HG02763 (cell line): Measurements from ENCODE around the gene RTTN.
A peak's percentile ranks its signal among the peaks of the same experiment; 100 is the strongest.

Experiments used
- ATAC-seq: cut with Tn5 transposase; IDR thresholded peaks from one replicate; pipeline ENCODE4 v1.9.1; 2021; ENCODE audit warnings: mild to moderate bottlenecking, moderate library complexity; ENCODE audit not compliant: unreplicated experiment

The RTTN gene

DNA sequence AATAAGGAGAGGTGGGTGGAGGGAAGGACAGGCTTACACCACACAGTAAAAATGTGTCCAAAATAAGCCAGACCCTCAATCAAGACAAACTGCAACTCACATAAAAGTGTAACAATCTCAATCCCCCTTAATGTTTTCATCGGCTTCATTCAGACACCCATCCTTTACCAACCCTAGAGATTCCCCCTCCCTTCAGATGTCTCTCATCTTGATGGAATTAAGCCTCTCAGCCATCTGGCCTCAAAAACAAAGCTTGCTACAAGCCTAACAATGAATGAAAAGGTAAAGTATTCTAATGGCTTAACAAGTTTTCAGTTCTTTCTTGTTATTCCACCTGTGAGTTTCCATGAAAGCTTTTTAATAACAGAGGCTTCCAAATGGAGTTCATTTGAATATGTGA lies 5.2 kb downstream of the RTTN start:
- ATAC-seq = no peak

DNA sequence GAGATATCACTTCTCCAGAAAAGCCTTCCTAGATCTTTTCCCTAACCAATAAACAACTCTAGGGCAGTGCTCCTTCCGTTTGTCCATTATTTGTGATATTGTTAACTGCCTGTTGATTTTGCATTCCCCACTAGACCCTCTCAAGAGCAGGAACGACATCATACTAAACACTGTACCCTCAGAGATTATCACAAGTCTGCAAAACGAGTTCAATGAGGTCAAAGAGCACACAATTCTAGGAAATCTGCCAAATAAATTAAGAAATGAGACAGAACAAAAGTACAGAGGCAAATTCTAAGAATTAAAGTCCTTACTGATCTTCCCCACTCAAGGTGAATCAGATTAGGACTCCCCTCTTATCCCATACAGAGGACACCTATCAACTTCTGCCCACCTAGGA lies 7.6 kb downstream of the RTTN start:
- ATAC-seq = no peak

DNA sequence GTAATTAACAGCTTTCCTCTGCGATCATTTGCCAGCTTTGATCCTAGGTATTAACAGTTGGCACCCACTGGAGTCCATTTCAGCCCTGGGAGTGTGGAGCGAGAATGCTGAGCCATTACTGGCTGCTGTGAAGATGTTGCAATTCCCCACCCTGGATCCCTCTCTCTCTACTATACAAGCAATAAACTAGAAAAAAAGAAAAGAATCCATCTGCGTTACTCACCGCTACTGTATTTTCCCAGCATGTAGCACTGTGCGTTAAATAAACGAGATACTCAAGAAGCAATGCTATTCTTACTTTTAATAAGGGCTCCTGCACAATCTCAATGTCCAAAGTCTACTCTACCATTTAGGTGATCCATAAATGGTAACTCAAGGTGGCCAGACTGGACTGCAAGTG lies 8.5 kb downstream of the RTTN start:
- no peak for ATAC-seq

DNA sequence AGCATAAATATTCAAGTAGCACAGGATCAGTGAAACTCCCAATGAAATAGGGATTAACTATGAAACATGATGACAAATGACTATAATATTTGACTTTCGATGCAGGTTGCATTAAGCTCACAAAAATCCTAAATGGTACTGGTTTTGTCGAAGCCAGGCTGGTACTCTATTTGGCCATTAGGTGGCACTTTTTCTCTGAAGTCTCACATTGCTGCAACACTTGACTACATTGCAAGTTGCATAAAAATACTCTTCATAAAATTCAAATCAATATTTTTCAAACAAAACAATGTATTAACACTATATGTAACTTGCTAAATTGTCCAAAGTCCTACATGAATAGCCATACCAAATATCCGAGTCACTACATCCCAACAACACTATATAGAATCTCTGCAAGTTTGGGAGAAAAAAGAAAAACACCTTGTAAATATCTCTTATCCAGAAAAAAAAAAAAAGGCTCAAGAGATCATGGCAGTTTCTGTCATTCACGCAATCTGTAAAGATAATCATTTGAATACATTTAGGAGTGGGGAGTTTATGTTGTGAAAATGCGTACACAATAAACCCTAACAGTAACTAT lies 9.5 kb downstream of the RTTN start:
- ATAC-seq = no peak

DNA sequence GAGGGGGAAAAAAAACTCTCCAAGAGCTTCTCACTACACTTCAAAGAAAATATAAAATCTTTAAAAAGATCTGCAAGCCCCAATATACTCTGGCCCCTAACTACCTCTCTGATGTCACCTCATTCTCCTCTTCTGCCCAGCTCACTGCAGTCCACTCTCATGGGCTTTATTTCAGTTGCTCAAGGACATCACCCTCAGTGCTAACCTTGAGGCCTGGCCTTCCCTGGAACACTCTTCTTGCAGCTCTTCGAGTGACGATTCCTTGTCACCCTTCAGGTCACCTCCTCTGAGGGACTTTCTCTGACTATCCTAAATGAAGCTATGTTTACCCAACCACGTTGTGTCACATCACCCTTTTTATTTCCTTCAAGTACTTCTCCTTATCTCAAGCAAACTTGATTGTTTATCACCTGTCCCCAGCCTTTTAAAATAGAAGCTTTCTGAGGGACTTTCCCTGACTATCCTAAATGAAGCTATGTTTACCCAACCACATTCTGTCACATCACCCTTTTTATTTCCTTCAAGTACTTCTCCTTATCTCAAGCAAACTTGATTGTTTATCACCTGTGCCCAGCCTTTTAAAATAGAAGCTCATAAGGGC lies 10.4 kb downstream of the RTTN start:
- peak; percentile 41 for ATAC-seq

DNA sequence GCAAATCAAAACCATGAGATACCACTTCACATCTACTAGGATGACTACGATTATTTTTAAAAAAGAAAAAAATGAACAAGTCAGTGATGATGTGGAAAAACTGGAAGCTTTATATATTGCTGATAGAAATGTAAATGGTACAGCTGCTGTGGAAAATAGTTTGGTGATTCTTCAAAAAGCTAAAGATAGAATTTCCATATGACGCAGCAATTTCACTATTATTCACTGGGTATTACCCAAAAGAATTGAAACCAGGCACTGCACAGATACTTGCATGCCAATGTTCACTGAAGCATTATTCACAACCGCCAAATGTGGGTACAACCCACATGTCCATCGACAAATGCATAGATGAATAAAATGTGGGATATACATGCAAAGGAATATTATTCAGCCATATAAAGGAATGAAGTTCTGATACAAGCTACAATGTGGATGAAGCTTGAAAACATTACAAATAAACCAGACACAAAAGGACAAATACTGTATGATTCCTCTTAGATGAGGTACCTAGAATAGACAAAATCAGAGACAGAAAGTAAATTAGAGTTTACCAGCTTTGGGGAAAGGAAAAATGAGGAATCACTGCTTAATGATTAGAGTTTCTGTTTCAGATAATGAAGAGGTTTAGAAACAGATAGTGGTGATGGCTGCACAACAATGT lies 11.1 kb downstream of the RTTN start:
- peak; percentile 83 for ATAC-seq

DNA sequence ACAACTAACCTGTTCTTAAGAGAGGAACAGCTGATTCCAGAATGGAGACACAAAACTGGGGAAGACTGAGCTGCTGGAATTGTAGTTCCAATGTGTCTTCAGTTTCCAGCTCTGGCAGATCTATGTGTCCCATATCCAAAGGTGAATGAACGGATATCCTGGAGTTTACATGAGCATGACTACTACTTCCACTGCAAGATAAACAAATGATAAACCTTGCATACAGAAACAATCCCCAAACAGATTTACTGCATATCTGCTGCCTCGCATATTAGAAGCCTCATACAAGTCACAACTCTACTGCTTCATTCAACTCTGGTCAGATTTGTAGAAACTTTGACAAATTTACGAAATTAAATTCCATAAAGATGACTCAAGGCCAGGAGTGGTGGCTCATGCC lies 15.0 kb downstream of the RTTN start:
- no peak for ATAC-seq

DNA sequence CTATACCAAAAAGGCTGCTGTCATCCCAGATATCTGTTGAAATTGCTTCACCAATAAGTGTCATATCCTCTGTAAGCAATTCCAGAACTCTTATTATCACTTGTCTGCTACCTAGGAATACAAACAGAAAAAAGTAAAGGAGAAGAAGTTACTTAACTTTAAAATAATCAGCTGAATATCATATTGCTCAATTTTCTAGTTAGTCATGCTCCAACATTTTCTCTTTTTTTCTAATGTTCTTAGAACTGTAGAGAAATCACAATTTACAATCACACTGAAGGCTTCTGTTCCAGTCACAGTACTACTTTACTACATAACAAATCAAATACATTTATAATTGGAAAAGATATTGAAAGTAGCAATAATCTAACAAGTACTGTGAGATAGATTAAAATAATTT lies 17.4 kb downstream of the RTTN start:
- ATAC-seq = no peak

DNA sequence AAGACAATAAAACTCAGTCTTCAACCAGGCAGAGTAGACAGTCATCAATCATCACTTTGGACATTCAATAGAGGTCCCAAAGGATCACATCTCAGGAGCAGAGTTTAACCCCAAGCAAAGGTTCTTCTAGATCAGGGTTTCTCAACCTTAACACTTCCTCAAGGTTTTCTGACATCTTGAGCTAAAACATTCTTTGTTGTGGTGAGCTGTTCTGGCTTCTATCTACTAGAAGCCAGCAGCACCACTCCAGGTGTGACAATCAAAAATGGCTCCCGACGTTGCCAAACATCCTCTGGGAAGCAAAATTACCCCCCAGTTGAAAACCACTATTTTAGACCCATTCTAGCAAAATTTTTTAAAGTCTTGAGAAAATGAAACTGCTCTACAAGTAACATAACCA lies 22.0 kb downstream of the RTTN start:
- ATAC-seq = no peak

DNA sequence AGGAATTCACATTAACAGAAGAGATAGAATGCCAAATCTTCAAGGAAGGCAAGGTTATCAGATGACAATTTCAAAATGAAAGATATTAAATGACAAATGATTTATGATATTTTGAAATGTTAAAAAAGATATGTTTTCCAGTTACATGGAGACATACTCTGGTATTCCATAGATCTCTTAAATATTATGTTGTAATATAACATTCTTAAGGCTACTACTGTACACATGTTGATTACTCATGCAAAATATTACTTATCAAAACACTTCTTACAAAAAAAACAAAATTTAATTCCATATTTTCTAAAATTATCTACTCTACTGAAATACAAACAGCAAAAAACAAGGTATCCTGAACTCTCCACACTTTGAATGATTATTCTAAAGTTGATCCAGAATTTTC lies 22.9 kb downstream of the RTTN start:
- no peak for ATAC-seq

DNA sequence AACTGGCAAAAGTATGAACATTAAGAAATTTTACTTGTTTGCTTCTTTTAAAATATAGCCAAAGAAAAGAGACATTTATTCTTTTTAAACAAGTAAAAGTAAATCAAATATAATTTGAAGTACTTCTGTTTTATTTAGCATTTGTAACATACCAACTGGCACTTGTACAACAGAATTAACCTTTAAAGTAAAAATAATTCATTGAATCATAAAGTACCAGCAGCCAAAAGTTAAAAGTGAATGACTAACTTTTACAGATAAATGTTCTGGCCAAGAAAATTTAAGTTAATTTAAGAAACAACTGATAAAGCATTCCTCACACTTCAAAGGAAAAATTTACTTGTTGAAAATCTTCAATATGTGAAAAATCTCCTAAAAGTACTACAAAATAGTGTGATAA lies 23.8 kb downstream of the RTTN start:
- ATAC-seq = no peak

DNA sequence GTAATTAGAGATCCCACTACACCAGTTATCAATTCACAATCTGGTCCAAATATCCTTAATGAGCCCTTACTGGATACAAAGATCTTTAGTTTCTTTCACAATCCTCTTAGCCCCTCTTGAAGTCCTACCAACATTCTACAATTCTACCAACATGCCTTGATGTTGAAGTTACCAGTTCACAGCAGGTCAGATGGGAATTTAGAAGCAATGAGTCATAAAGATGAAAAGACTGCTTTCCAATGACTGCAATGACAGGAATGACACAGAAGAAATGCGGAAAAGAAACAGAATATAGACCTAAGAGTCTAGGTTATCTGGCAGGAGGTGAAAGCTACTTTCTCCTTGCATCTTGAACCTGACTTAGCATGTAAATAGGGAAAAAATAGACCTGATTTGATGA lies 24.5 kb downstream of the RTTN start:
- ATAC-seq = no peak

DNA sequence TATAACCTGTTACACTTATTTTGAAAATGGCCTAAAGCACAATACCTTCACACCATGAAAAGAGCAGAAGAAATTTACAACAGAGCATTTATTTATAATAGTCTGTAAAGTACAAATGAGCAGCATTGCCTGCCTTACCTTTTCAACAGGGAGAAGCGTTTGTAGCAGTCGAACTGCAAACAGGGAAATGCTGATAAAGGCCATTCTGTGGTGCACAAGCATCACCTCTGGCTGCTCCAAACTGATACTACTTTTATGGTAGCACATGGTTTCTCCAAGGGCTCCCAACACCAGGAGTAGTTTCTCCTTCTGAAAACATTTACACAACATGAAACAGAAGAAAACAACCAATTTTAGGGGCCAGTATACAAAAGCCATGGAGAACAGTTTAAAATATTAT lies 28.9 kb downstream of the RTTN start:
- no peak for ATAC-seq

DNA sequence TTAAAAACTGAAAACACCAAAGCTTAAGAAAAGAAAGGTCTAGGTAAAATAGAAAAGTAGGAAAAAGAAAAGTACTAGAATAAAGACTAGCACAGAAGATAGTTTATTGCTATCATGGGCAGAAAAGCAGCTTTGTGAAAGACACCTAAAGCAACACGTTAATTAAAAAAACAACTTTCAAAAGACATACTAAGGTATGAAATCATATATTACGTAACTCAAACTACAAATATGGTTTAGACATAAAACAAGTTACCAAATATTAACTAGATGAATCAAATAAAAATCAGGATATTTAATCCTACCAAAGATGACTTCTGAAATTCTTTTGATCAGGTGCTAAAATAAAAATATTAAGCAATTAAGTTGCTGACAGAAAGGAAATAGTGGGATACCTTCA lies 30.3 kb downstream of the RTTN start:
- no peak for ATAC-seq

DNA sequence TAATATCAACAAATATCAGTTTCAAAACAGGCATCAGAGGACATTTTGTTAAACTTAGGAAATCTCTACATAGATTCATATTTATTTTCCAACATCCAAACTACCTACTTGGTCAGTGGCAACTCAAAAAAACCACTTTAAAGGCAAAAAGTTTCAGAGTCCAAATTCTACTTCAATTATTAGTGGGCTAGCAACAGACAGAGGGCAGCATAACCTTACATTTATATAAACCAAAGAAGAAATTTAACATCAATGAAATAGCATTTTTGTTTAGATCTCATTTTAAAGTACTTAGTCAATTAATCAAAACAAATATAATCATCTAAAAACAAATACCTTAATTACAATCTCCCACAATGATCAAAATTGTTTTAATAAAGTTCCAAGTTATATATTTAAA lies 33.3 kb downstream of the RTTN start:
- ATAC-seq = no peak

DNA sequence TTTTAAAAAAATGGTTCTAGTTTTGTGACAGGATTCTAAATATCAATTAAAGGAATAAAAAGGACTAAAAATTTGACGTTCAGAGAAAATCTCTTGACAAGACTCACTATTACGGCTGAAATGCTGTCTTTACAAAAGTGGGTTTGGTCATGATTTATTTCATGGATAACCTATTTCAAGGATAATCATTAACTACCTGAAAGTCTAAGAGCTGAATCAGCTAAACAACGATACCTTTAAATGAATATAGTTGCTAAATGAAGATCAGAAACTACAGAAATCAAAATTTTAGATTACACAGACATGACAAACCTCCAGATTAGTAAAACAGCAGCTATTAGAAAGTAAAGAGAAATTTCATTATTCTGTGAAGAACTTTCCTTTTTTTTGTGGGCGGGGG lies 35.7 kb downstream of the RTTN start:
- no peak for ATAC-seq

DNA sequence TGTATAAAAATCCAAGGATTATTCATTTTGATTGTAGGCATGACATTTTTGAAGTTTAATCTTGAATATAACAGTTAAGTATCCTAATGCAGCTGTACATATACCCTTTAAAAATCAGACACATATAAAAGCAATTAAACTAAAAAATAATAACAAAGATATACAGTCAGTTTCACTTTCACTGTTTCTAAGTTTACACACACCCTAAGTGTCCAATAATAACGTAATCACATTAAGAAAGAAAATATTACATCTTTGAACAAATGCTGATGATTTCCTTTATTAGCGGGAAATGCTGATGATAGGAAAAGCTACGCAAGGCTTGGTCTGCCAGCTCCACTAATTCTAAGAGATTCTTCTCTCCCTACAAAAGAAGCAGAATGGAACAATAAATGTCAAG lies 38.8 kb downstream of the RTTN start:
- no peak for ATAC-seq

DNA sequence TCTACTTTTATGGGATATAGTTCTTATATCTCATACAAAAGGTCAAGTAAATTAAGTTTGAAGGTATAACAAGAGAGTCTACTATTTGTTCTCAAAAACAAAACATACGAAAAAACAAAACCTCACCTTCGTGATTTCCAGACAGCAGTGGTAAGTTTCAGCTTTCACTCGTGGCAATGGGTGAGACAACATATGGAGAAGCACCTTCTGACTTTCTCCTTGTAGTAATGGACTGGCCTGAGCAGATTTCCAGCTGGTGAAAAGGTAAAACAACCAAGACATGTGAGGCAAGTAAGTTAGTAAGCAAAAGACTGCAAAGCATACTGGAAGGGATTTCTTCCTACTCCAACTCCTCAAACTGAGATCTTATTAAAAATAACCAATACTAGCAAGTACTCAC lies 39.6 kb downstream of the RTTN start:
- peak; percentile 63 for ATAC-seq

DNA sequence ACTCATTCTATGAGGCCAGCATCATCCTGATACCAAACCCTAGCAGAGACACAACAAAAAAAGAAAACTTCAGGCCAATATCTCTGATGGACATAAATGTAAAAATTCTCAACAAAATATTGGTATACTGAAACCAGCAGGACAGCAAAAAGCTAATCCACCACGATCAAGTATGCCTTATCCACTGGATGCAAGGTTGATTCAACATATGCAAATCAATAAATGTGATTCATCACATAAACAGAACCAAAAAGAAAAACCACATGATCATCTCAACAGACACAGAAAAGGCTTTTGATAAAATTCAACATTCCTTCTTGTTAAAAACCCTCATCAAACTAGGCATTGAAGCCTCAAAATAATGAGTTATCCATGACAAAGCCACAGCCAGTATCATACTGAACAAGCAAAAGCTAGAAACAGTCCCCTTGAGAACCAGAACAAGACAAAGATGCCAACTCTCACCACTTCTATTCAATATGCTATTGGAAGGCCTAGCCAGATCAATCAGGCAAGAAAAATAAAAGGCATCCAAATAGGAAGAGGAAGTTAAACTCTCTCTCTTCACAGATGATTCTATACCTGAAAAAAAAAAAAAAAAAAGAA lies 45.3 kb downstream of the RTTN start:
- ATAC-seq = no peak

DNA sequence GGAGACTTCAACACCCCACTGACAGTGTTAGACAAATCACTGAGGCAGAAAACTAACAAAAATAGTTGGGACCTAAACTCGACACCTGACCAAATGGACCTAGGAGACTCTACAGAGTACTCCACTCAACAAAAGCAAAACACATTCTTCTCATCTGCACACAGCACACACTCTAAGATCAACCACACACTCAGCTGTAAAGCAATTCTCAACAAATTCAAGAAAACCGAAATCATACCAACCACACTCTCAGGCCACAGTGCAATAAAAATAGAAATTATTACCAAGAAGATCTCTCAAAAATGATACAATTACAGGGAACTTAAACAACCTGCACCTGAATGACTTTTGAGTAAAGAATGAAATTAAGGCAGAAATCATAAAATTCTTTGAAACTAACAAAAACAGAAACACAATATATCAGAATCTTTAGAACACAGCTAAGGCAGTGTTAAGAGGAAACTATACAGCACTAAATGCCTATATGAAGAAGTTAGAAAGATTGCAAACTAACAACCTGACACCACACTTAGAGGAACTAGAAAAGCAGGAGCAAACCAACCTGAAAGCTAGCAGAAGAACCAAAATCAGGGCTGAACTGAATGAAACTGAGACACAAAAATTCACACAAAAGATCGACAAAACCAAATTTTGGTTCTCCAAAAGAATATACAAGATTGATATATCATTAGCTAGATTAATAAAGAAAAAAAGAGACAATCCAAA lies 46.3 kb downstream of the RTTN start:
- peak; percentile 58 for ATAC-seq

DNA sequence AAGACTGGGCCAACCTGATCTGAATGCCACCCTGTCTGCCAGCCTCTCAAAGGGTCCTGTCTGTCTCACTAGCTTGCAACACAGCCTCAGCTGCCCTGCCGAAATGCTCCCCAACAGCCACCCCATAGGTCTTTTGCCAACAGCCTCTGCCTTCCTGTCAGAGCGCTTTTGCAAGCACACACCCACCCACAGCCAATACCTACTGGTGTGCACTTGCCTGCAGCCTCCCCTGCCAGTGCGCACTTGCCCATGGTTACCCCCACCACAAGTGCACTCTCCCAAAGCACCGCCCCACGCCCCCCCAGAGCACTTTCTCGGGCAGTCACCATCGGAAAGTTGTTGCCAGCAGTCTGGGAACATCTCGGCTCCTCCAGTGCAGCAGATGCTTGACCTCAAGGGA lies 48.6 kb downstream of the RTTN start:
- ATAC-seq = no peak
